ENCODE data around the gene CLEC2L. TPM values are rescaled to one million over a fixed set of nuclear protein-coding genes. Genes with fewer than 3 reads are reported as not detected.

The CLEC2L gene
- total RNA-seq, 2 donors from 2014 or later = not detected

DNA sequence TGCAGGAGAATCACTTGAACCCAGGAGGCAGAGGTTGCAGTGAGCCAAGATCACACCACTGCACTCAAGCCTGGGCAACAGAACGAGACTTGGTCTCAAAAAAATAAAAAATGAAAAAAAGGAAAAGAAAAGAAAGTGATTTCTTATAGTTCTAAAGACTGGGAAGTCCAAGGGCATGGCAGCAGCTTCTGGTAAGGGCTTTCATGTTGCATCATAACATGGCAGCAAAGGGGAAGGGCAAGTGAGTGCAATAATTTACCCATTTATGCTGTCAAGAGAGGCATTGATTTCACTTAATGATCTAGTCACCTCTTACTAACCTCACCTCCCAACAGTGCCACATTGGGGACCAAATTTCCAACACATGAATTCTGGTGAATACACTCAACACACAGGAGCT lies 31.2 kb upstream of the CLEC2L start:
- peaks cover 0 to 15% of the 10 kb centered on the region in 2 donors for H3K9me3 ChIP-seq
- TF ChIP-seq, protein P1, sequence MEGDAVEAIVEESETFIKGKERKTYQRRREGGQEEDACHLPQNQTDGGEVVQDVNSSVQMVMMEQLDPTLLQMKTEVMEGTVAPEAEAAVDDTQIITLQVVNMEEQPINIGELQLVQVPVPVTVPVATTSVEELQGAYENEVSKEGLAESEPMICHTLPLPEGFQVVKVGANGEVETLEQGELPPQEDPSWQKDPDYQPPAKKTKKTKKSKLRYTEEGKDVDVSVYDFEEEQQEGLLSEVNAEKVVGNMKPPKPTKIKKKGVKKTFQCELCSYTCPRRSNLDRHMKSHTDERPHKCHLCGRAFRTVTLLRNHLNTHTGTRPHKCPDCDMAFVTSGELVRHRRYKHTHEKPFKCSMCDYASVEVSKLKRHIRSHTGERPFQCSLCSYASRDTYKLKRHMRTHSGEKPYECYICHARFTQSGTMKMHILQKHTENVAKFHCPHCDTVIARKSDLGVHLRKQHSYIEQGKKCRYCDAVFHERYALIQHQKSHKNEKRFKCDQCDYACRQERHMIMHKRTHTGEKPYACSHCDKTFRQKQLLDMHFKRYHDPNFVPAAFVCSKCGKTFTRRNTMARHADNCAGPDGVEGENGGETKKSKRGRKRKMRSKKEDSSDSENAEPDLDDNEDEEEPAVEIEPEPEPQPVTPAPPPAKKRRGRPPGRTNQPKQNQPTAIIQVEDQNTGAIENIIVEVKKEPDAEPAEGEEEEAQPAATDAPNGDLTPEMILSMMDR (IDR thresholded peaks at IDR 0.05) = no peak
- no peaks in the 10 kb centered on the region for H3K27me3 ChIP-seq
- H3K4me3 ChIP-seq = no peak overlapping the region
- no peak overlapping the region for H3K27ac ChIP-seq
- DNase-seq (ENCODE audit: low spot score) = no peak
- no peaks in the 10 kb centered on the region for H3K36me3 ChIP-seq
- H3K4me1 ChIP-seq = no peaks in the 10 kb centered on the region

DNA sequence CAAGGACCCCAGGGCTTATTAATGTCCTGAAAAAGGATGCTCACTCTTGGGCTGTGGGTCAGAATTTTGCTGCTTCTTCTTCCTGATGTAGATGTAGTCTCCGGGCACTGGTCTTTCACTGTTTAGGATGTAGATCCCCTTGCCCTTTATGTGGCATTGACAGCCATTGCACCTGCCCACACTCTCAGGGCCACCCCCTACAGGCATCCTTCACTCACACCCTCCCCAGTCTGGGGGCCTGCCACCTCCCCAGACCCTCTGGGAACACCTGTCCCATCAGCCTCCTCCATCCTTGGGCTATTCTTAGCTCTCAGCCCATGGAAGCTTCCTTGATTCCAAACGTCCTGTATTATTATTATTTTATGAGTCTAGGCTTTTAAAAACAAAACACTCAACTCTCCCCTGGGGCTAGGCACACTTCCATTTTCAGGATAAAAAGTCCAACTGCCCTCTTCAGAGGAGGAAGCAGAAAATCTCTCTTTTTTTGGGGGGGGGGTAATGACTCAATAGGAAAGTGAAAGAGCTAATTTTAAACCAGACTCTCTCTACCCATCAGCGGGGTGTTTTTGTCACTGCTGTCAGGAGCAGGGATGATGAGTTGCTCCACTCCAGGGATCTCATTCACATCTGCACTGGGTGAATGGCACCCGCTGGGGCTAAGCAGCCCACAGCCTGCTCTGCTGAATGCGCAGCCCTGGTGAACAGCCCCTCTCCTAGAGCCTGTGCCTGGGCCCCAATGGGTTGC lies 28.5 kb upstream of the CLEC2L start:
- H3K4me3 ChIP-seq = no peak overlapping the region
- H3K27ac ChIP-seq = no peak overlapping the region
- DNase-seq (ENCODE audit: low spot score) = no peak
- H3K4me1 ChIP-seq = peaks cover 0 to 4% of the 10 kb centered on the region in 2 donors
- H3K27me3 ChIP-seq = no peaks in the 10 kb centered on the region
- H3K9me3 ChIP-seq = peaks cover 0 to 15% of the 10 kb centered on the region in 2 donors
- H3K36me3 ChIP-seq = no peaks in the 10 kb centered on the region
- TF ChIP-seq, protein P1 (IDR thresholded peaks at IDR 0.05) = no peak

DNA sequence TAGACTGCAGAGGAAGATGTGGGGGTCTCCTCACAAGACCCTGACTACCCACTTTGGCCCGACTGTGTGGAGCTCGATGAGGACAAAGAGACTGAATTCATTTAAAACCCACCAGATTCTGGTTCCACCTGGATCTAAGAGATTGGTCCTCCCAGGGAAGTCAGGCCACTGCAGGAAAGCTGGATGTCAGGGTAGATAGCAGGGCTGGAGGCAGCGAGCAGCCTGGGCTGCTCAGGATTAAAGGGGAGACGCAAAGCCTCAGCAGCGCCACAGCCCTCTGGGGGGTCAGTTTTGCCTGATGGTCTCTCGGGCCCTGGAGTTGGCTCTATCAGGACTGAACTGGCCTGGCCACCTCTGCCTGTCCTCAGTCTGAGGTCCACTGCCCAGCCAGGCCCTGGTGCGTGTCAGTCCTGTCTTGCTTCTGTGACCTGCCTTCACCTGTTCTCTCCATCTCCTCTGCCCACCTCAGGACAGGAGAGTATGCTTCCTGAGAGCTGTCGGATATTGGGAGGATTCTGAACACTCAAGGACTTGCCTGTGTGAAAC lies 27.8 kb upstream of the CLEC2L start:
- Histone ChIP-seq H3K27ac (no peak overlapping the region), H3K4me1 (peaks cover 0 to 6% of the 10 kb centered on the region in 2 donors), H3K27me3 (no peaks in the 10 kb centered on the region), H3K9me3 (peaks cover 0 to 15% of the 10 kb centered on the region in 2 donors), H3K4me3 (no peak overlapping the region), H3K36me3 (no peaks in the 10 kb centered on the region)
- no peak for DNase-seq (ENCODE audit: low spot score)
- TF ChIP-seq, protein P1 (IDR thresholded peaks at IDR 0.05) = no peak

DNA sequence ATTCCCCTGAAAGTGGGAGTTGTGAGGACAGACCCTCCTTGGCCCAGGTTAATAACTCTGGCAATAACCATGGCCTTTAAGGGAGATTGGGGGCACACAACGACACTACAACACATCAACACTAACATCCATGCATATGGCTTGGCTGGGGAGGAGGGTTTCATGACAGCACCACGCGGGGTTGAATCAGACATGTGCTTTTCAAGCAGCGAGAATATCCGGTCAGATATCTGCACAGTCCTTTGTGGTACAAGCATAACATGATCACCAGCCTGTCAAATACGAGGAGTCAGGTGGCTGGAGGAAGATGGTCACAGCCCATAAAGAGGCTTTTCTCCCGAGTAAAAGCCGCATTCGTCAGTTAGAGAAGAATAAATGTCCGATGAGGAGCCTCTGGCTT lies 27.0 kb upstream of the CLEC2L start:
- no peaks in the 10 kb centered on the region for H3K36me3 ChIP-seq
- H3K4me3 ChIP-seq = no peak overlapping the region
- H3K9me3 ChIP-seq = peaks cover 0 to 14% of the 10 kb centered on the region in 2 donors
- peaks cover 0 to 6% of the 10 kb centered on the region in 2 donors for H3K4me1 ChIP-seq
- H3K27me3 ChIP-seq = no peaks in the 10 kb centered on the region
- no peak overlapping the region for H3K27ac ChIP-seq
- DNase-seq (ENCODE audit: low spot score) = no peak
- TF ChIP-seq, protein P1 (IDR thresholded peaks at IDR 0.05) = no peak

DNA sequence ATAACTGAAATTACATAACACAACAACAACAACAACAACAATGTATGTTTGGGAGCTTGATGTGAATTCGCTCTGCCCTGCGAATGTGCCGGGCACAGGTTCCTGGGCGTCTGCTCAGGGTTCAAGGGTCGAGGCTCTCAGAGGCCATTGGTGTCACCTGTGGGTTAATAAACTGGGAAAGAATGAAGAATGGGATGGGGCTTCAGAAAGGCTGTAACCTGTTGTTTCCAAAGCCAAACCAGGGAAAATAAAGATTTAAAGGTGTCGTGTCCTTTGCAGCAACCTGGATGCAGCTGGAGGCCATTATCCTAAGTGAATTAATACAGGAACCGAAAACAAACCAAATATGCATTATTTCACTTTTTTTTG lies 22.7 kb upstream of the CLEC2L start:
- TF ChIP-seq, protein P1 (IDR thresholded peaks at IDR 0.05) = no peak
- no peaks in the 10 kb centered on the region for H3K9me3 ChIP-seq
- H3K4me1 ChIP-seq = peaks cover 0 to 6% of the 10 kb centered on the region in 2 donors
- no peaks in the 10 kb centered on the region for H3K36me3 ChIP-seq
- no peak overlapping the region for H3K27ac ChIP-seq
- no peak for DNase-seq (ENCODE audit: low spot score)
- H3K27me3 ChIP-seq = no peaks in the 10 kb centered on the region
- no peak overlapping the region for H3K4me3 ChIP-seq

Measured in right atrium auricular region (tissue), 2 donors.